ENCODE data around the gene PRDM13.

The PRDM13 gene

DNA sequence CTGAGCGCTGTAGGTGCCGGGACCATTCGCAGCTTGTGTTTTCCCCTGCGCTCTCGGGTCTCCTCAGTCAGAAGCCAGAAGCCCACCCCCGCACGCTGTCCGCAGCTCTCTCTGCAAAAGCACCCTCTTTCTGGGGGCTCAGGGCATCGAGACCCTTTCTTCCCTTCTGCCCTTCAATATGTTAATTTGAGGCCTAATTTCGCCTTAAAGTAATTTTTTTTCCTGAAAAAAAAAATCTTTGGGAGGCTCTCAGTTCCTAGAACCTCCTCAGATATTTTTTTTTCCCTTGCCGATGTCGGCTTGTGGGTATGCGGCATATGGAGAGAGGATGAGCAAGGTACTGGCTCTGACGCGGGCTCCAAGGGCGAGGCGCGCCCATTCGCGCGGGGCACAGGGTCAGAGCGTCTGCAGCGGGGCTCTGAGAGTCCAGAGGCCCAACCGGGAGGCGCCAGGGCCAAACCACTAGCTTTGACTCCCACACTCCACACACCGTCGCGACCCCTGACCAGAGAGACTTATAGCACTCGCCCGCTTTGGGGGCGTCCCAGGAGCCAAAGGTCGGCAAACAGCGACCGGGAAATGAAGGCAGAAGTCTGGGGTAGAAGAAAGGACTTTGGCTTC lies 893 bp downstream of the PRDM13 start:
- in situ Hi-C loops (cut with HindIII; ENCODE audit: low pct_unique_long_range_greater_than_20kb, low sequenced_read_pairs) = no loop called here
- TF ChIP-seq JUND (IDR thresholded peaks at IDR 0.05; ENCODE audit: low read depth) = no peak
- DNase-seq (ENCODE audit: low read depth in 1 of 2, low spot score in 1 of 2) = no peak

DNA sequence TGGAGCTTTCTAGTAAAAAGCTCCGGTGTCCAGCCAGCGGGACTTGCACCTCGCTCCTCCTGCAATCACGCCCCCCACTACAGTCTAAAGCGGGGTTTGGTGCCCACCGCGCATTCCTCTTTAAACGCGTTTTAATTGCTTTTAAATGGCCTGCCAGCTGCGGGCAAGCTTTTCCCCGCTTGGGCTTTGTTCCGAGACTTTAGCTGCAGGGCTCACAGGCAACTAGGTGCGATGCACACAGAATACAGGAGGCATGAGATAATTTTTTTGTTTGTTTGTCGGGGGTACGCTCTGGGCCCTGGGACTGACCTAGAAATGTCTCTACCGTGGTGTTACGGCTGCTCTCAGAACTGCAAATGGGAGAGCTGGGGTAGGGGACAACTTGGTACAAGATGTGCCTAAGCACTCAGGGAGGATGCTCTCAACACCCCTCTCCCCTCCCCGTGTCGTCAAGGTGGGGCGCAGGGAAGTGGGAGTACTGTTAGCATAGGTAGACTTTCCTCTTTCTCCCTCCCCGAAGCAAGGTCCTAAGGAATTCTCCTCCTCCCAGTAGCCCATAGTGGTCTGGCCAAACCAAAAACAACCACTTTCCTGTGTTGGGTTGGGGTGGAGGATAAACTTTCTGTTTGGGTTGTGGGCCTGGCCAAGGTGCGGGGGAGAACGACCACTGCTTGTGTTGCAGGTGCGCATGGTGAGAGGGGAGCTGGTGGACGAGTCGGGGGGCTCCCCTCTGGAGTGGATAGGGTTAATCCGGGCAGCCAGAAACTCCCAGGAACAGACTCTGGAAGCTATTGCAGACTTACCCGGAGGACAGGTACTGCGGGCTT lies 1.6 kb downstream of the PRDM13 start:
- no peak for DNase-seq (ENCODE audit: low read depth in 1 of 2, low spot score in 1 of 2)
- TF ChIP-seq JUND (IDR thresholded peaks at IDR 0.05; ENCODE audit: low read depth) = no peak
- in situ Hi-C loops (cut with HindIII; ENCODE audit: low pct_unique_long_range_greater_than_20kb, low sequenced_read_pairs) = no loop called here

DNA sequence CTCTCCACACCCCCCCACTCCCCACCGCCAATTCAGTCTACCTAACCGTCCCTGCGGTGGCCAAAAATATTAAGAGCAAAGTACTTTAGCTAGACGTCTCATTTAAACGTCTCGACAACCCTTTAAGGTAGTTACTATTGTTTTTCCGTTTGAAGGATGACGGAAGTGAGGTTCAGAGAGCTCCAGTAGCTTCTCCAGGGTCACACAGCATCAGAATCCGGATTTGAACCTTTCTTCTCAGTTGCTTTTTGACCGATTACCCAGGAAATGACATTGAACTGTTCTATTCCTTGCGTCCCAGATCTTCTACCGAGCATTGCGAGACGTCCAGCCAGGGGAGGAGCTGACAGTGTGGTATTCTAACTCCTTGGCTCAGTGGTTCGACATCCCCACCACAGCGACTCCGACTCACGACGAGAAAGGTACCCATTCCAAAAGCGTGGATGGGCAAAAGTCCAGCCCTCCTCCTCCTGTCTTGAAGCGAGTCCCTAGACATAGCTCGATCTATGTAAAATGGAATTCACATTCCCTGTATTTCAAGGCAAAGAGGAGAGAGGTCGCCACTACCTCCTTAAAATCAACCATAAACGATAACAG lies 2.4 kb downstream of the PRDM13 start:
- DNase-seq (ENCODE audit: low read depth in 1 of 2, low spot score in 1 of 2) = no peak
- in situ Hi-C loops (cut with HindIII; ENCODE audit: low pct_unique_long_range_greater_than_20kb, low sequenced_read_pairs) = no loop called here
- TF ChIP-seq JUND (IDR thresholded peaks at IDR 0.05; ENCODE audit: low read depth) = no peak

DNA sequence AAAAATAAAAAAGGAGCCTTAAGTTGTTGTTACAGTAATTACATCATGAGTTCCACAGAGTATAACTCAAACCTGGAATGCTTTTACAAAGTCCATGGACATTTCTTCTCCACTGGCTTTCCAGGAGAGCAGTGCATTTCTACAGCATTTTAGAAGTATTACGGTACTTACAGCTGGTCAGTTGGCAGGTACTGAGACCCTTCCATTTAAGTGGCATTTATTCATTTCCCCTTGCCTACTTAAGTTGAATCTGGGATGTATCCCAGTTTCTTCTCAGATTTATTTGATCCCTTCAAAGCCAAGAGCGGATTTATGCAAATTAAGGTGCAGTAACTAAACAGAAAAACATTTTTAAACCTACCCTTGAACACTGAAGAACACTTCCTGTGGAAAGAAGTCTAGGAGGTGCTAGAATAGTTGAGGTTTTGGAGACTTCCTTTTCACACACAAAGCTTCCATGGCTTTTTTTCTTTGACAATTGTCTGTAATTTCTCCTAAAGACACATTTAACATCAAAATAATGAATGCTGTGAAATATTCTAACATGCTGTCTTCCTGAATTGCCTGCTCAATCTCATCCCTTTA lies 3.4 kb downstream of the PRDM13 start:
- DNase-seq (ENCODE audit: low read depth in 1 of 2, low spot score in 1 of 2) = no peak
- in situ Hi-C loops (cut with HindIII; ENCODE audit: low pct_unique_long_range_greater_than_20kb, low sequenced_read_pairs) = no loop called here
- no peak for TF ChIP-seq JUND (IDR thresholded peaks at IDR 0.05; ENCODE audit: low read depth)

DNA sequence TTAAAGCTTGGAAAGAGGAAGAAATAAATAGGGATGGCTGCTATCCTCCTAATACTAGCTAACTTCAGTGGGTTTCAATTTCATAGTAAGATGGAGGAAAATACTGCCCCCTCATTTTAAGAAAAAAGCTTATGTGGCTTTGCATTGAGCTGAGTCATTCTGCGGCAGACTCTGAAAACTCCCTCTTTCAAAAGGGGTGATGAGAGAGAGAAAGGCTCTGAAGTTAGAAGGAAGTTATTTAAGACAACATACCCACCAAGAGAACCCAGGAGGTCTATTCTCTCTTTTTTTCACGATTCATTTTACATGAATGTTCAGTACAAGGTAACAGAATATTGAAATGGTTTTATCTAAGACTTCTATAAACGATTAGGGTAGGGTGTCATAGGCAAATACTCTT lies 4.5 kb downstream of the PRDM13 start:
- in situ Hi-C loops (cut with HindIII; ENCODE audit: low pct_unique_long_range_greater_than_20kb, low sequenced_read_pairs) = no loop called here
- TF ChIP-seq JUND (IDR thresholded peaks at IDR 0.05; ENCODE audit: low read depth) = no peak
- no peak for DNase-seq (ENCODE audit: low read depth in 1 of 2, low spot score in 1 of 2)

DNA sequence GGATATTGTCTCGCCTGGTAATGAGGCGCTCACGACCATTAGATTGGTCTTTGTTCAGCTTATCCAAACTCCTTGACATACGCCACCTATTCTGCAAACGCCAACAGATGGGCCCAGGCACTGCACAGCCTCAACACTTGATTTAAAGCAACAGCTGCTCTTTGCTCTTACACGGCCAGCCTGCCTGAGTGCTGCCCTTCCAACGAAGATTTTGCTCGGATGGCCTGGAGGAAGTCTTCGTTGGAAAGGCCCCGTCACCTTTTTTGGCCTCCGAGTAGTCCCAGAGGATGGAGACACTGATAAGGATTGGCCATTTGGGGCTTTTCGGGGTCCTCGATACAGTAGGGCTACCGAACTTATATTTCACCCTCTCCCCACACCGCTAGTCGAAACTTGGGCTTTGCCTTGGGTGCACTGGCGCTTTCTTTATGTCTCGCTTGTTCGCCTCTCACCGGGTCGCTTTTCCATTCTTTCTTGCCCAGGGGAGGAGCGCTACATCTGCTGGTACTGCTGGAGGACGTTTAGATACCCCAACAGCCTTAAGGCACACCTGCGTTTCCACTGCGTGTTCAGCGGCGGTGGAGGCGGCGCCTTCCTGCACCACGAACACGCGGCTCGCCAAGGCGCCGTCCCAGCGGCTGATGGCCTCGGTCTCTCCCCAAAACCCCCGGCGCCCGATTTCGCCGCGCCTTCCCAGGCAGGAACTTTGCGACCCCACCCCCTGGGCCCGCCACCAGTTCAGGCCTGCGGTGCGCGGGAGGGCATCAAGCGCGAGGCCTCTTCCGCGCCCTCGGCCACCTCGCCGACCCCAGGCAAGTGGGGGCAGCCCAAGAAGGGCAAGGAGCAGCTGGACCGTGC lies 6.1 kb downstream of the PRDM13 start:
- in situ Hi-C loops (cut with HindIII; ENCODE audit: low pct_unique_long_range_greater_than_20kb, low sequenced_read_pairs) = no loop called here
- TF ChIP-seq JUND (IDR thresholded peaks at IDR 0.05; ENCODE audit: low read depth) = no peak
- no peak for DNase-seq (ENCODE audit: low read depth in 1 of 2, low spot score in 1 of 2)

DNA sequence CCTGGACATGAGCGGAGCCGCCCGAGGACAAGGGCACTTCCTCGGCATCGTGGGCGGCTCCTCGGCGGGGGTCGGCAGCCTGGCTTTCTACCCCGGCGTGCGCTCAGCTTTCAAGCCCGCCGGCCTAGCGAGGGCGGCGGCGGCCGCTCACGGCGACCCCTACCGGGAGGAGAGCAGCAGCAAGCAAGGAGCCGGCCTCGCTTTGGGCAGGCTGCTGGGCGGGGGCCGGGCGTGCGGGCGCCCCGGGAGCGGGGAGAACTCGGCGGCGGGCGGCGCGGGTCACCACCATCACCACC lies 6.7 kb downstream of the PRDM13 start:
- no peak for DNase-seq (ENCODE audit: low read depth in 1 of 2, low spot score in 1 of 2)
- in situ Hi-C loops (cut with HindIII; ENCODE audit: low pct_unique_long_range_greater_than_20kb, low sequenced_read_pairs) = no loop called here
- TF ChIP-seq JUND (IDR thresholded peaks at IDR 0.05; ENCODE audit: low read depth) = no peak

DNA sequence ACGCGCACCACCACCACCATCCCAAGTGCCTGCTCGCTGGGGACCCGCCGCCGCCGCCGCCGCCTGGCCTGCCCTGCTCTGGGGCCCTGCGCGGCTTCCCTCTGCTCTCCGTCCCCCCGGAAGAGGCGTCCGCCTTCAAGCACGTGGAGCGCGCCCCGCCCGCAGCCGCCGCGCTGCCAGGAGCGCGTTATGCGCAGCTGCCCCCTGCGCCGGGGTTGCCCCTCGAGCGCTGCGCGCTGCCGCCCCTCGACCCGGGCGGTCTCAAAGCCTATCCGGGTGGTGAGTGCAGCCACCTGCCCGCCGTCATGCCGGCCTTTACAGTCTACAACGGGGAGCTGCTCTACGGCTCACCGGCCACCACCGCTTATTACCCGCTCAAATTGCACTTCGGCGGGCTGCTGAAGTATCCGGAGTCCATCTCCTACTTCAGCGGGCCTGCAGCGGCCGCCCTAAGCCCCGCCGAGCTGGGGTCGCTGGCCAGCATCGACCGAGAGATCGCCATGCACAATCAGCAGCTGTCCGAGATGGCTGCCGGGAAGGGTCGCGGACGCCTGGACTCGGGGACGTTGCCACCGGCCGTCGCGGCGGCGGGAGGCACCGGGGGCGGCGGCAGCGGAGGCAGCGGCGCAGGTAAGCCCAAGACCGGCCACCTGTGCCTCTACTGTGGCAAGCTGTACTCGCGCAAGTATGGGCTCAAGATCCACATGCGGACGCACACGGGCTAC lies 7.2 kb downstream of the PRDM13 start:
- in situ Hi-C loops (cut with HindIII; ENCODE audit: low pct_unique_long_range_greater_than_20kb, low sequenced_read_pairs) = no loop called here
- DNase-seq (ENCODE audit: low read depth in 1 of 2, low spot score in 1 of 2) = no peak
- no peak for TF ChIP-seq JUND (IDR thresholded peaks at IDR 0.05; ENCODE audit: low read depth)

DNA sequence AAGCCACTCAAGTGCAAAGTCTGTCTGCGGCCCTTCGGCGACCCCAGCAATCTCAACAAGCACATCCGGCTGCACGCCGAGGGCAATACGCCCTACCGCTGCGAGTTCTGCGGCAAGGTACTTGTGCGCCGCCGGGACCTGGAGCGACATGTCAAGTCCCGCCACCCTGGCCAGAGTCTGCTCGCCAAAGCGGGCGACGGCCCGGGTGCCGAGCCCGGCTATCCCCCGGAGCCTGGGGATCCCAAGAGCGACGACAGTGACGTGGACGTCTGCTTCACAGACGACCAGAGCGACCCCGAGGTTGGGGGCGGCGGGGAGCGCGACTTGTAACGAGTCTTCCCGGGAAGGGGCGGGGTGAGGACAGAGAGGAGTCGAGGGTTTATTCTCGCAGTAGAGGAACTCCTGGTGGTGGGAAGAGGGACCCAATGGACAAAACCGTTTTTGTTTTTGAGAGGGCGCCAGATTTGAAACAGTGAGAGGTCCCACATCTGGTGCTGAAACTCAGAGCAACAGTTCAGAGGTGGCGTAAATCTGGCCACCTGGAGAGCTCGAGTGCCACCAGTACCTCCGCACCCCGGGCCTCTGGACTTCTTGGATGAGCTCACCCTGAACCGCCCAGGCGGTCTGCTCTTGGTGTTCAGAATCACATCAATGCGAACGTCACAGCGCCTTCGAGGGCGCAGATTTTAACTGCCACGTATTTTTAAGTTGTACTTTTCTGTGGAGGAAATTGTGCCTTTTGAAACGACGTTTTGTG lies 8.0 kb downstream of the PRDM13 start:
- DNase-seq (ENCODE audit: low read depth in 1 of 2, low spot score in 1 of 2) = no peak
- no peak for TF ChIP-seq JUND (IDR thresholded peaks at IDR 0.05; ENCODE audit: low read depth)
- in situ Hi-C loops (cut with HindIII; ENCODE audit: low pct_unique_long_range_greater_than_20kb, low sequenced_read_pairs) = no loop called here

DNA sequence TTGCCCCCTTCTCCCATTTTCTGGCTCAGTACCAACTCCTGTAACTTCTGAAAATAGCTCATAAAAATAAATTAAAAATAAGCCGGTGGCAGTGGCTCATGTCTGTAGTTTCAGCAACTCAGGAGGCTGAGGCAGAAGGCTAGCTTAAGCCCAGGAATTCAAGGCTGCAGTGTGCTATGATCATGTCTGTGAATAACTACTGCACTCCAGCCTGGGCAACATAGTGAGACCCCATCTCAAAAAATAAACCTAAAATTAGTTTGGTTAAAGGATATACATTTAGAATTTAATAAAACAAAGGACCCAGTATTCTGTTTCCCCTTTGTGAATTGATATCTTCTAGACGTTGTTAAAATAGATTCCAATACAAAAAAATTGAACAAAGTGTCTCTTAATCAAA lies 10.5 kb downstream of the PRDM13 start:
- in situ Hi-C loops (cut with HindIII; ENCODE audit: low pct_unique_long_range_greater_than_20kb, low sequenced_read_pairs) = no loop called here
- TF ChIP-seq JUND (IDR thresholded peaks at IDR 0.05; ENCODE audit: low read depth) = no peak
- no peak for DNase-seq (ENCODE audit: low read depth in 1 of 2, low spot score in 1 of 2)

DNA sequence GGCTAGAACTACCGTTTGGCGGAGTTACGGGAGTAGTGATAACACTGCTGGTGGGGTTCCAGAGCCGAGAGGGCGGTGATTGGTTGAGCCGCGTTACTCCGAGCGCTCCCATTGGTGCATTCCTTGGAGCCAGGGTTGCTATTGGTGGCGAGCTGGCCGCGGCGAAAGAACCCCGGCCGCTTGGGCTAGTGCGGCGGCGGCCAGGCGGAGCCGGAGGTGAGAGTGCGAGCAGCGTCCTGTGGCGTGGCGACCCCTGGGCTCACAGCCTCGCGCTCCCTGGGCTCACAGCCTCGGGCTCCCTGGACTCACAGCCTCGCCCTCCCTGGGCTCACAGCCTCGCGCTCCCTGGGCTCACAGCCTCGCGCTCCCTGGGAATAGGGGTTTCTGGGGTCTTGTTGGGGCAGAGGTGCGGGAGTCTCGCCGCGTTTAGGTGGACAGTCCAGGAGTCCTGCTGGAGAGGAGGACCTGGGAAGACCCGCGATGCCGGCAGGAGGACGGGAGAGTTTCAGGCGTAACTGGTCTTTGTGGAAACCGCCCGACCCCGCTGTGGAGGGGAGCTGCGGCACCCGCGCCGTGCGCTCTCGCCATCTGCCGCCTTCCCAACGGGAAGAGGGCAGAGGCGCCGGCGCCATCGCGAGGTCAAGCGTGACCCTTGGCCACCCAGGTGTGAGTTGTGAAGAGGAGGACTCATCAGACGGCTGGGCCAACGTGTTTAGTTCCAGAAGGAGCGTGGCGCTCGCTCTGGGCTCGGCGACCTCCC lies 12.2 kb downstream of the PRDM13 start:
- DNase-seq (ENCODE audit: low read depth in 1 of 2, low spot score in 1 of 2) = no peak
- in situ Hi-C loops (cut with HindIII; ENCODE audit: low pct_unique_long_range_greater_than_20kb, low sequenced_read_pairs) = no loop called here
- no peak for TF ChIP-seq JUND (IDR thresholded peaks at IDR 0.05; ENCODE audit: low read depth)

All from T47D (cell line).